H9 (cell line): ENCODE measurements around the gene SSBP3. TPM values are rescaled to one million over a fixed set of nuclear protein-coding genes. Genes with fewer than 3 reads are reported as not detected.
"Not testable (repeated sequence)": the region's sequence is repeated elsewhere in the genome, so short reads cannot be mapped to it uniquely, and the experiment has no call there.

Experiments
- DNase-seq: peaks from one replicate; pipeline ENCODE4 v3.0.0-alpha.2; 2017
- H2AFZ ChIP-seq: one replicate; pipeline ENCODE4 v1.6.1; 2013; ENCODE audit warnings: mild to moderate bottlenecking, low read length, control low read depth, moderate library complexity
- H2AK5ac ChIP-seq: 2 replicates; pipeline ENCODE4 v1.6.1; 2013; ENCODE audit warnings: low read length, control low read depth, mixed read lengths; ENCODE audit not compliant: insufficient read length
- H2BK120ac ChIP-seq: one replicate; pipeline ENCODE4 v1.6.1; 2013; ENCODE audit warnings: low read depth, mild to moderate bottlenecking, low read length, control low read depth, inconsistent platforms; ENCODE audit not compliant: poor library complexity, severe bottlenecking
- H2BK12ac ChIP-seq: 2 replicates; pipeline ENCODE4 v1.6.1; 2013; ENCODE audit warnings: low read length, control low read depth, mixed read lengths, low read depth; ENCODE audit not compliant: insufficient read length
- H2BK15ac ChIP-seq: 2 replicates; pipeline ENCODE4 v1.6.1; 2013; ENCODE audit warnings: low read depth, low read length, control low read depth
- H2BK20ac ChIP-seq: one replicate; pipeline ENCODE4 v1.6.1; 2013; ENCODE audit warnings: low read depth, mild to moderate bottlenecking, low read length, control low read depth, inconsistent platforms; ENCODE audit not compliant: poor library complexity, severe bottlenecking
- H2BK5ac ChIP-seq: 2 replicates; pipeline ENCODE4 v1.6.1; 2013; ENCODE audit warnings: low read length, control low read depth, mixed read lengths; ENCODE audit not compliant: insufficient read length
- H3K14ac ChIP-seq: 2 replicates; pipeline ENCODE4 v1.6.1; 2013; ENCODE audit warnings: low read length, control low read depth; ENCODE audit not compliant: insufficient read depth
- H3K18ac ChIP-seq: 2 replicates; pipeline ENCODE4 v1.6.1; 2013; ENCODE audit warnings: low read depth, mild to moderate bottlenecking, mixed read lengths, low read length, control low read depth; ENCODE audit not compliant: insufficient read length
- H3K23ac ChIP-seq: 2 replicates; pipeline ENCODE4 v1.6.1; 2013; ENCODE audit warnings: low read length, control low read depth, mixed read lengths, low read depth; ENCODE audit not compliant: insufficient read length
- H3K23me2 ChIP-seq: 2 replicates; pipeline ENCODE4 v1.6.1; 2013; ENCODE audit warnings: low read depth, mild to moderate bottlenecking, mixed read lengths, low read length, control low read depth; ENCODE audit not compliant: insufficient read length, poor library complexity, severe bottlenecking
- H3K27ac ChIP-seq: 2 replicates; pipeline ENCODE4 v1.5.1; 2013; ENCODE audit warnings: low read length, control low read depth, mixed read lengths, low read depth; ENCODE audit not compliant: insufficient read length
- H3K27me3 ChIP-seq: 2 replicates; pipeline ENCODE4 v1.6.1; 2013; ENCODE audit warnings: low read length, control low read depth, inconsistent platforms; ENCODE audit not compliant: insufficient read depth
- H3K4ac ChIP-seq: 2 replicates; pipeline ENCODE4 v1.6.1; 2013; ENCODE audit warnings: low read depth, mild to moderate bottlenecking, control low read depth, inconsistent platforms, low read length, moderate library complexity
- H3K4me1 ChIP-seq: 2 replicates; pipeline ENCODE4 v1.6.1; 2013; ENCODE audit warnings: low read length, control low read depth, inconsistent platforms; ENCODE audit not compliant: insufficient read depth
- H3K4me2 ChIP-seq: 2 replicates; pipeline ENCODE4 v1.6.1; 2013; ENCODE audit warnings: low read length, control low read depth, mixed read lengths; ENCODE audit not compliant: insufficient read length, insufficient read depth
- H3K56ac ChIP-seq: 2 replicates; pipeline ENCODE4 v1.6.1; 2013; ENCODE audit warnings: low read depth, mild to moderate bottlenecking, mixed read lengths, low read length, control low read depth; ENCODE audit not compliant: insufficient read length
- H3K79me1 ChIP-seq: 2 replicates; pipeline ENCODE4 v1.6.1; 2013; ENCODE audit warnings: low read depth, mild to moderate bottlenecking, moderate library complexity, low read length, control low read depth, inconsistent platforms; ENCODE audit not compliant: insufficient read depth, poor library complexity, severe bottlenecking
- H3K79me2 ChIP-seq: 2 replicates; pipeline ENCODE4 v1.6.1; 2013; ENCODE audit warnings: low read length, control low read depth, inconsistent platforms; ENCODE audit not compliant: insufficient read depth
- H3K9ac ChIP-seq: 2 replicates; pipeline ENCODE4 v1.6.1; 2013; ENCODE audit warnings: low read length, control low read depth, mixed read lengths; ENCODE audit not compliant: insufficient read length; ENCODE audit errors: extremely low read depth
- H3K9me3 ChIP-seq: one replicate; pipeline ENCODE4 v1.6.1; 2013; ENCODE audit warnings: low read depth, low read length, inconsistent platforms; ENCODE audit not compliant: control insufficient read depth
- H3T11ph ChIP-seq: one replicate; pipeline ENCODE4 v1.6.1; 2013; ENCODE audit warnings: mild to moderate bottlenecking, low read length, control low read depth, inconsistent platforms
- H4K20me1 ChIP-seq: one replicate; pipeline ENCODE4 v1.6.1; 2013; ENCODE audit not compliant: control insufficient read depth, insufficient read length, insufficient read depth
- H4K5ac ChIP-seq: 2 replicates; pipeline ENCODE4 v1.6.1; 2013; ENCODE audit warnings: low read depth, mild to moderate bottlenecking, mixed read lengths, low read length, control low read depth; ENCODE audit not compliant: insufficient read length
- H4K8ac ChIP-seq: replicated peaks from 2 replicates; pipeline ENCODE4 v1.6.1; 2013; ENCODE audit warnings: low read length, control low read depth, mixed read lengths, low read depth; ENCODE audit not compliant: insufficient read length
- H4K91ac ChIP-seq: 2 replicates; pipeline ENCODE4 v1.6.1; 2013; ENCODE audit warnings: low read depth, mild to moderate bottlenecking, moderate library complexity, mixed read lengths, low read length, control low read depth; ENCODE audit not compliant: insufficient read length
- H3K27ac Mint-ChIP-seq, 3 experiments: 2 replicates in 2 of 3; 3 replicates in 1 of 3; pipeline ENCODE4 v1.8.0; 2020 to 2021; ENCODE audit warnings: mixed read lengths in 3 of 3, mild to moderate bottlenecking in 1 of 3, moderate library complexity in 1 of 3
- H3K27me3 Mint-ChIP-seq: 2 replicates; pipeline ENCODE4 v1.8.0; 2021; ENCODE audit warnings: low read depth, mild to moderate bottlenecking, moderate library complexity, mixed read lengths
- H3K36me3 Mint-ChIP-seq, 3 experiments: 2 replicates in 2 of 3; 3 replicates in 1 of 3; pipeline ENCODE4 v1.8.0; 2020 to 2021; ENCODE audit warnings: low read depth in 3 of 3, mixed read lengths in 3 of 3; ENCODE audit not compliant: insufficient read depth in 1 of 3
- H3K4me1 Mint-ChIP-seq, 2 experiments: 2 replicates each; pipeline ENCODE4 v1.8.0; 2020; ENCODE audit warnings: mixed read lengths in 2 of 2
- H3K4me3 Mint-ChIP-seq, 2 experiments: 2 replicates in 1 of 2; 3 replicates in 1 of 2; pipeline ENCODE4 v1.8.0; 2020 to 2021; ENCODE audit warnings: mild to moderate bottlenecking in 2 of 2, mixed read lengths in 2 of 2, moderate library complexity in 1 of 2
- H3K9me3 Mint-ChIP-seq, 2 experiments: 2 replicates in 1 of 2; 3 replicates in 1 of 2; pipeline ENCODE4 v1.8.0; 2020; ENCODE audit warnings: mild to moderate bottlenecking in 2 of 2, mixed read lengths in 2 of 2, moderate library complexity in 1 of 2
- CTCF ChIP-seq: fragments of 200-600 bp; sonication (generic); conservative IDR thresholded peaks from 3 replicates; pipeline ENCODE4 v1.8.0; 2021; ENCODE audit warnings: antibody characterized with exemption, mild to moderate bottlenecking
- WGBS: extraction: QIAGEN DNeasy Blood & Tissue Kit; methylation state at CpG from one replicate; pipeline ENCODE4 v1.1.7; 2013; ENCODE audit warnings: missing lambda C conversion rate, low lambda C conversion rate, mixed read lengths; ENCODE audit not compliant: insufficient read length; ENCODE audit errors: extremely low coverage; 5-methylcytosine and 5-hydroxymethylcytosine counted together
- total RNA-seq: library from RNA; stranded (reverse); gene quantifications from 2 replicates; pipeline ENCODE4 v1.2.1, GENCODE V29; 2021

The SSBP3 gene
- total RNA-seq, 1 experiment from 2014 or later, result 126 TPM

GRCh38 chr1:54453022-54453421 lies 46.8 kb upstream of the SSBP3 start:
- H3K18ac ChIP-seq, result no peak overlapping the region
- no peaks in the 10 kb centered on the region for H3K79me2 ChIP-seq
- peaks cover 21 to 23% of the 10 kb centered on the region in 2 experiments for H3K9me3 Mint-ChIP-seq
- H2BK15ac ChIP-seq, result no peak overlapping the region
- no peak overlapping the region for H3K14ac ChIP-seq
- TF ChIP-seq CTCF, result no peak
- no peak overlapping the region for H4K5ac ChIP-seq
- no peak overlapping the region for H3K4me3 Mint-ChIP-seq
- no peak overlapping the region for H4K91ac ChIP-seq
- no peak overlapping the region for H2BK5ac ChIP-seq
- H2BK120ac ChIP-seq, result no peak overlapping the region
- peaks cover 8 to 23% (median 11%) of the 10 kb centered on the region in 3 experiments for H3K36me3 Mint-ChIP-seq
- no peak overlapping the region for H2AK5ac ChIP-seq
- no peak overlapping the region for H3K56ac ChIP-seq
- H3K79me1 ChIP-seq, result no peaks in the 10 kb centered on the region
- DNase-seq, result no peak
- no peak overlapping the region for H2AFZ ChIP-seq
- no peak overlapping the region for H3K9ac ChIP-seq
- no peak overlapping the region for H3T11ph ChIP-seq
- no peaks in the 10 kb centered on the region for H4K20me1 ChIP-seq
- no peaks in the 10 kb centered on the region for H3K23me2 ChIP-seq
- peaks cover 5% of the 10 kb centered on the region for H3K9me3 ChIP-seq
- H3K4me1 ChIP-seq, result no peaks in the 10 kb centered on the region
- peaks cover 10% of the 10 kb centered on the region for H3K27me3 Mint-ChIP-seq
- no CpG with 5 or more reads among the region's 3 CpGs for WGBS
- no peak overlapping the region for H3K4me2 ChIP-seq
- H4K8ac ChIP-seq, result no peak overlapping the region
- peaks cover 4 to 11% of the 10 kb centered on the region in 2 experiments for H3K4me1 Mint-ChIP-seq
- H3K23ac ChIP-seq, result no peak overlapping the region
- H3K4ac ChIP-seq, result no peak overlapping the region
- no peak overlapping the region for H3K27ac Mint-ChIP-seq
- no peak overlapping the region for H2BK20ac ChIP-seq
- no peaks in the 10 kb centered on the region for H3K27me3 ChIP-seq
- H2BK12ac ChIP-seq, result no peak overlapping the region
- no peak overlapping the region for H3K27ac ChIP-seq

GRCh38 chr1:54449431-54449830 lies 43.2 kb upstream of the SSBP3 start:
- H4K20me1 ChIP-seq, H3K27me3 ChIP-seq, H2AK5ac ChIP-seq, H3K4me1 Mint-ChIP-seq, H3T11ph ChIP-seq, H3K9ac ChIP-seq, H3K23me2 ChIP-seq, H3K23ac ChIP-seq, H3K4me2 ChIP-seq, H3K9me3 ChIP-seq, H3K4me3 Mint-ChIP-seq, H3K4ac ChIP-seq, H3K27ac ChIP-seq, DNase-seq, H4K91ac ChIP-seq, H2BK5ac ChIP-seq, H2BK120ac ChIP-seq, H4K8ac ChIP-seq, H2BK15ac ChIP-seq, H3K79me1 ChIP-seq, H3K79me2 ChIP-seq, H3K14ac ChIP-seq, H2BK20ac ChIP-seq, H2BK12ac ChIP-seq, H2AFZ ChIP-seq, H3K56ac ChIP-seq, H4K5ac ChIP-seq, H3K18ac ChIP-seq, H3K4me1 ChIP-seq, H3K27ac Mint-ChIP-seq: not testable (repeated sequence)
- Mint-ChIP-seq H3K9me3 (peaks cover 23 to 30% of the 10 kb centered on the region in 2 experiments), H3K36me3 (peaks cover 8 to 23% (median 11%) of the 10 kb centered on the region in 3 experiments), H3K27me3 (peaks cover 24% of the 10 kb centered on the region)
- WGBS, result no CpG with 5 or more reads among the region's 4 CpGs
